SIG-M5 treated with dmso at 0.1 percent for 504 hours (cell line): ENCODE measurements around the gene OR2J3.
"Not testable (repeated sequence)": the region's sequence is repeated elsewhere in the genome, so short reads cannot be mapped to it uniquely, and the experiment has no call there.

Experiments
- DNase-seq: peaks from one replicate; lab custom pipeline; 2025; ENCODE audit not compliant: unreplicated experiment; lab: John Stamatoyannopoulos, UW

OR2J3 gene

GRCh38 chr6:29107758-29108157 lies at the start of gene OR2J3:
Gene OR2J3 (plus strand): TSS chr6:29108058. CDS start chr6:29111891, 3,833 bp downstream.
- DNase-seq: no peak

DNA sequence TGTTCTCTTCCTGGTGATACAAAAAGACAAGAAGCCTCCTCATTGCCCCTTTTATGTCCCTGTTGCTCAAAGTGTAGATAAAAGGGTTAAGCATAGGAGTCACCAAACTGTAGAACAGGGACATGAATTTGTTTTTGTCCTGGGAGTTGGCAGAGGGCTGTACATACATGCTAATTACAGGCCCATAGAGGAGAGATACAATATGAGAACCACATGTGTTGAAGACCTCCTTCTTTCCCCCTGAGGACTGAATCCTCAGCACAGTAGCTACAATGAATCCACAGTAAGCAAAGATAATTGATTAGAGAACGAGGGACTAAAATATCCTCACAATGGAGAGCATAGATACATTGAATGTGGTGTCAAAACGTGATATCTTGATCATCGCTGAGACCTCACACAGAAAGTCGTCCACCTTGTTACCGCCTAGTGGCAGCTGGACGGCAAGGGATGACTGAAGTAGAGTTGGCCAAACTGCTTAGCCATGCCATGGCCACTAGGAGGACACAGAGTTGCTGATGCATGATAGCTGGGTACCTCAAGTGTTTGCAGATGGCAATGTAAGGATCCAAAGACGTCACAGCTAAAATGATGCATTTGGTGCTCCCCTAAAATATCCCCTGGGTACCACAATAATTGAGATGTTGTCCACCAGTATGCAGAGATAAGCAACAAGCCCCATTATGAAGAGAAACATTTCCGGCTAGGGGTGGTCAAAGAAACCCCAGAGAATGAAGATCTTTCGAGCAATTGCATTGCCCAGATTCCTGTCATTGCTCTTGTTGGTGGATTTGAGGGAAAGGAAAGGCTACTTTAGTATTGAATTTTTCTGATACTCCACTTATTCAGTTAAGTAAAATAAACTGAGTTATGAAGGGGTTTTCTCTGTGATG lies 35.8 kb upstream of the OR2J3 start:
- peak; percentile 50 for DNase-seq

- DNase-seq: no peak
Observed at GRCh38 chr6:29079203-29079602, 28.7 kb upstream of the OR2J3 start.

DNA sequence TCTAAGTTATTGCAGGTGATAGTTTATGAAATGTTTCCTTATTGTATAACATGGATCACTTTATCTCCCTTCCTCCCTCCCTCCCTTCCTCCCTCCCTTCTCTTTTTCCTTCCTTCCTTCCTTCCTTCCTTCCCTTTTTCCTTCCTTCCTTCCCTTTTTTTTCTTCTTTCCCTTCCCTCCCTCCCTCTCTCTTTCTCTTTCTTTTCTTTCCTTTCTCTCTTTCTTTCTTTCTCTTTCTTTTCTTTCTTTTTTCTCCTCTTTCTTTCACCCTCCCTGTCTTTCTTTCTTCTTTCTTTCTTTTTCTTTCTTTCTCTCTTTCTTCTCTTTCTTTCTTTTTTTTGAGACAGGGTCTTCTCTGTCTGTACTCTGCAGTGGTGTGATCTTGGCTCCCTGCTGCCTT lies 26.5 kb upstream of the OR2J3 start:
- no peak for DNase-seq

GRCh38 chr6:29082457-29082856 lies 25.4 kb upstream of the OR2J3 start:
- no peak for DNase-seq

DNA sequence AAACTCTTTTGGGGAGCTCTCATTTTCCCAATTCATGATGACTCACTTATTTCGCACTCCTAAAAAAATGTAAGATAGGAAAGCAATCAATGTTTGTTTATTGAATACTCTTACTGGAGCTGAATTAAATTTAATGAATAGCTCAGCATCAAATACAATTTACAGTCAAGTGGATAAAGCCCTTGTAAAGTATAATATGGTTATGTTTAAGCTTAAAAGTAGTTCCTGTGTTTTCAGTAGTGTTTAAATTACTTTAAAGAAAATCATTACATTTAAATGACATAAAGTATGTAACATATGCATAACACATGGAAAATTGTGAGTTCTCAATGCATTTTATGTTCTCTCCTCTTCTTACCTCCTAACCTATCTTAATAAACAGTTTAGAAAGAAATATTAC lies 20.6 kb upstream of the OR2J3 start, which contains the start of gene OR2B3:
Gene OR2B3 (minus strand): TSS at position 101 of the 400 bp plus-strand sequence. CDS start 65 bp downstream, at position 36.
- no peak for DNase-seq

DNA sequence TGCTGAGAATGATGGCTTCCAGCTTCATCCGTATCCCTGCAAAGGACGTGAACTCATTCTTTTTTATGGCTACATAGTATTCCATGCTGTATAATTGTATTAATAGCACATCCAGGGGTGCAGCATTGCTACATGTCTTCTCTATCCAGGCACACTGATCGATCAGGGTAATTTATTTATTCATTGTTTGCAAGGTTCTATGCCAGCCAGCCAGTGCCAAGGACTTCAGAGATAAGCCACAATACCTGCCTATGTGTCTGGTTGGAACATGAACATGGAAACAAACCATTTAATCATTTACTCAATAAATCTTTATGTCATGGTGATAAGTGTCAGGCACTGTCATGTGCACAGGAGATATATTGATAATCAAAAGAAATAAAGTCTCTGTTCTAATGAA lies 14.9 kb upstream of the OR2J3 start:
- no peak for DNase-seq

DNA sequence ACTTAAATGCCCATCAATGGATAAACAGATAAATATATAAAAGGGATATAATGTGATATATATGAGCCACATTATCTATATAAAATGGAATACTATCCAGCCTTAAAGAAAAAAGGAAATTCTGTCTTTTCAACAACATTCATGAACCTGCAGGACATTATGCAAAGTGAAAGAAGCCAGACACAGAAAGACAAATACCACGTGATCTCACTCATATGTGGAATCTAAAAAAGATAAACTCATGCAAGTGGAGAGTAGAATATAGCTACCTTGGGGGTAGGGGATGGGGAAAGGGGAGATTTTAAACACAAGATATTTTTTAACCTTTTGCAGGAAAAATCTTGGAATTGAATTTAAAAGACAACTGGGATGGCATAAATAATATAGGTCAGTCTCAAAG lies 10.1 kb upstream of the OR2J3 start:
- DNase-seq: no peak

DNA sequence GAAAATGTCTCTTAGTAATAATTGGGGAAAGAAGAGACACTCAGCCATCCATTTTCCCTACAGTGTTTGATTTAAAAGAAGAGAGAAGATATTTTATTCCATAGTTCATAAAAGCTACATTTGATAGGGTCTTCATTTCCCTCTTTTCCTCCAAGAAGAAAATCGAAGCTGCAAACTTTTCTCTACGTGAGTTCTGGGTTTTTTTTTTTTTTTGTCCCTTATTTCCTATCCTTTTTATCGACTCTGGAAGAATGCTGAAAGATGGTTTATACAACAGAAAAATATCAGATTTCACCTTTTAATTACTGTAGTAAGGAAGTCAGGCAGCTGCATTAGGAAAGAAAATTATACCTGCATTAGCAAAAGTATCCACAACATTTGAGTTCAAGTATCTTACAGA lies 8.7 kb upstream of the OR2J3 start, which contains the start of gene OR2J1:
Gene OR2J1 (plus strand): TSS at position 301 of the 400 bp plus-strand sequence. CDS start 1,453 bp downstream, outside the sequence.
- no peak for DNase-seq

DNA sequence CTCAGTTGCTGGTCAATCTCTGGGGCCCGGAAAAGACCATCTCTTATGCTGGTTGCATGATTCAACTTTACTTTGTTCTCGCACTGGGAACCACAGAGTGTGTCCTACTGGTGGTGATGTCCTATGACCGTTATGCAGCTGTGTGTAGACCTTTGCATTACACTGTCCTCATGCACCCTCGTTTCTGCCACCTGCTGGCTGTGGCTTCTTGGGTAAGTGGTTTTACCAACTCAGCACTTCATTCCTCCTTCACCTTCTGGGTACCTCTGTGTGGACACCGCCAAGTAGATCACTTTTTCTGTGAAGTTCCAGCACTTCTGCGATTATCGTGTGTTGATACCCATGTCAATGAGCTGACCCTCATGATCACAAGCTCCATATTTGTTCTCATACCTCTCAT lies 4.3 kb downstream of the OR2J3 start:
- DNase-seq: no peak

DNA sequence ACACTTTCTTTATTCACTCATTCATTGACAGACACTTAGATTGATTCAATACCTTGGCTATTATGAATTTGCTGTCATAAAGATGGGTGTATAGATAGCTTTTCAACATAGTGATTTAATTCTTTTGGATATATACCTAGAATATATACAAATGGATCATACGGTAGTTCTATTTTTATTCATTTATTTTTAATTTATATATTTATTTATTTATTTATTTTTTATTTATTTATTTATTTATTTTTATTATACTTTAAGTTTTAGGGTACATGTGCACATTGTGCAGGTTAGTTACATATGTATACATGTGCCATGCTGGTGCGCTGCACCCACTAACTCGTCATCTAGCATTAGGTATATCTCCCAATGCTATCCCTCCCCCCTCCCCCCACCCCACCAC lies 7.1 kb downstream of the OR2J3 start:
- not testable (repeated sequence) for DNase-seq

DNA sequence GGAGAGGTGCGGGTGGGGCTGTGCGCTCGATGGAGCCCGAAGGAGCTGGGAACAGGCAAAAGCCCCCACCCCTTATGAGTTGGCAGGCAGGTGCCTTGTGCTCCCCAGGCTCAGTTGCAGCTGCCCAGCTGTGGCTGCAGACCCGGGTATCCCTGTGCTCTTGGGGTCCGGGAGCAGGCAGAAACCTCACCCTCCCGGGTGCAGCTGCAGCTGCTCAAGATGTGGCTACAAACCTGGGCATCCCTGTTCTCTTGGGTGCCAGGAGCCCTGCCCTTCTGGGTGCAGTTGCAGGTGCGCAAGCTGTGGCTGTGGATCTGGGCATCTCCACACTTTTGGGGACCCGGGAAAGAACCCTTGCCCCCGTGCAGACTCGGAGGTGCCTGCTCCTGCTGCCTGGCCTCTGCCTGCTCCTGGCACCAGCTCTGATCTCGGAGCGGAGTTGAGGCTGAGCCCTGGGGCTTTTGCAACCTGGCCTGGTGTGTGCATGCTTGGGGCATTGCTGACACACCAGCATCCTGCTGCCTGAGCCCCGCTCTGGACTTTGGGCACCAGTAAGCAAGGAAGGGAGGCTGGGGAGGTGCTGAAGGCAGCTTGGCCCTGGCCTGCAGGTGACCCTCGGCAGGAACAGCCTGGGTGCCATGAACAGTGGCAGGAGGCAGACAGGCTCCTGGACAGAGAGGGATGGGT lies 21.6 kb downstream of the OR2J3 start:
- DNase-seq: no peak

DNA sequence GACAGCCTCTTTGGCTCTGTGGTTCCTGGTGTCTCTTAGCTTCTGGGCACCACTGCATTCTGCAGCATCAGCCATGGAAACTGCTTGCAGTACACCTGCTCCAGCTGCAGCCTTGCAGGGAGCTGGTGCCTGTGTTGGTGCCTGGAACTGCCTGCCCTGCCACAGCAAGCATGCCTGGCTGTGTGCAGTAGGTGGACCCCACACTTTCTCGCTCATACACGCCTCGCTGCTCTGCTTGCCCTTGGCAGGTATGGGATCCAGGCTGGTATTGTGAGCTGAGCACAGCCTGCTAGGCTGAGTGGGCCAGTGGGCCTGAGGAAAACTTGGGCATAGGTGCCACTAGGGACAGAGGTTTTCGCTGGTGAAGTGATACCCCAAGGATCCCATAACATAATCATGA lies 22.8 kb downstream of the OR2J3 start:
- no peak for DNase-seq

DNA sequence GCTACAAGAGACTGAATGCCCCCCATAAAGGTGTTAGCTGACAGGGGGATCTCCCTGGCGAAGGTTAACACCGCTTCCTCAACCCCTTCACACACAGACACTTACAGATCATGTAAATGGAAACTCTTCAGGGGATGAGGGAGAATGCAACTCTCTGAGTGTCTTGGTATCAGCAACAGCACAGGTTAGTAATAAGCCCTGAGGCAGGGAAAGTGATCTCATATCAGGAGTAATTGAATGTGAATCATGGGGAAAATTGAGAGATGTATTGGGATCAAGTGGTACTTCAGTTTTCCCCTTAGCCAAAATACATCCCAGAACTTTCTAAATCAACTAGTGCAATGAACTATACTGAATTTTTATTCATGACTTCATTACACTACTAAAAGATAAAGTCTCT lies 23.8 kb downstream of the OR2J3 start:
- no peak for DNase-seq

GRCh38 chr6:29137724-29138123 lies 29.9 kb downstream of the OR2J3 start:
- DNase-seq: no peak

DNA sequence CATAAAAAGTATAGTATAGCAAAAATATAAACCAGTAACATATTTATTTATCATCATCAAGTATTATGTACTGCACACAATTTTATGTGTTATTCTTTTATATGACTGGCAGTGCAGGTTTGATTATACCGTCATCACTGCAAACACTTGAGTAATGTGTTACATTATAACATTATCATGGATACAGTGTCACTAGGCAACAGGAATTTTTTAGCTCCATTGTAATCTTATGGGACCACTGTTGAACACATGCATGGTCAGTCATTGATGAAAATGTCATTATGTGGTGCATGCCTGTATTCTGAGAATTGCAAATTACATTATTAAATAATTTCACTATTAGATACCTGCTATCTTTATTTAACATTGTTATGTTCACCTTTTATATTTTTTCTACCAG lies 33.7 kb downstream of the OR2J3 start:
- no peak for DNase-seq

GRCh38 chr6:29142309-29142708 lies 34.5 kb downstream of the OR2J3 start:
- no peak for DNase-seq

DNA sequence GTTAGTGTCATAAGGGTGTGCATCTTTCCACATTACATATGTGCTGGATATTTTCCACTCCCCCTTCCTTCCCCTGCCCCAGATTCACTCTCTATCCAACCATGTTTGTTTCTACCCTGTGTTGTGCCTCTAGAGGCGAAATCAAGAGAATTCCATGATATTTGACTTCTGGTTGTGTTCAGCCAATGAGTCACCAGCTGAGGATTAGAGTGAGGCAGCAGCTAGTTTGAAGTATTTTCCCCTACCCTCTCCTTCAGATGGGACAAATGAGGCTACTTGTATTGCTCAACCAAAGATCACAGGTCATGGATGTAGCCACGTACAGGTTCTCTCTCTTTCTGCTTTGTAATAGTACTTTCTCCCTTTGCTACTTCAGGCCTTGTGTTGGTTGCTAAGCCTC lies 38.3 kb downstream of the OR2J3 start:
- DNase-seq: no peak

DNA sequence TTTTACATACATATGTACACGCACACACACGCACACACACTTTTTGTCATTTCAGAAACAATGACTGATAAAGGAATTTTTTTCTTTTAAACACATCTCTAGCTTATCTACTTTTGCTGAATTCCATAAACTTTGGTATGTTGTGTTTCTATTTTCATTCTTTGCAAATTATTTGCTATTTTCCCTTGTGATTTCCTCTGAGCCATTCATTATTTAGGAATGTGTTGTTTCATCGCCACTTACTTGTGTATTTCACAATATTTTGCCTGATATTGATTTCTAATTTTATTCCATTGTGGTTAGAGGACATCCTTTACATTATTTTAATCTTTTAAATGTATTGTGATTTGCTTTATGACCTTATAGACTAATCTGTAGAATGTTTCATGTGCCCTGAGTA lies 39.2 kb downstream of the OR2J3 start:
- no peak for DNase-seq

GRCh38 chr6:29149444-29149843 lies 41.6 kb downstream of the OR2J3 start:
- not testable (repeated sequence) for DNase-seq

DNA sequence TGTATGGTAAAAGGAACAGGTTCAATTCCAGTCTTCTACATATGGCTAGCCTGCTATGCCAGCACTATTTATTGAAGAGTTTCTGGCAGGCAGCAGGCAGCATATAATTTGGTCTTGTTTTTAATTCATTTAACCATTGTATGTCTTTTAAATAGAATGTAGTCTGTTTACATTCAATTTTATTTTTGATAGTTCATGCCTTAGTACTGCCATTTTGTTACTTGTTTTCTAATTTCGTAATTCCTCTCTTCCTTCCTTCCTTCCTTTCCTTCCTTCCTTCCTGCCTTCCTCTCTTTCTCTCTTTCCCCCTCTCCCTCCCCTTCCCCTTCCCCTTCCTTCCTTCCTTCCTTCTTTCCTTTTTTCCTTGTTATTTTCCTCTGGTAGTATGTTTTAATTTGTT lies 45.2 kb downstream of the OR2J3 start:
- no peak for DNase-seq

DNA sequence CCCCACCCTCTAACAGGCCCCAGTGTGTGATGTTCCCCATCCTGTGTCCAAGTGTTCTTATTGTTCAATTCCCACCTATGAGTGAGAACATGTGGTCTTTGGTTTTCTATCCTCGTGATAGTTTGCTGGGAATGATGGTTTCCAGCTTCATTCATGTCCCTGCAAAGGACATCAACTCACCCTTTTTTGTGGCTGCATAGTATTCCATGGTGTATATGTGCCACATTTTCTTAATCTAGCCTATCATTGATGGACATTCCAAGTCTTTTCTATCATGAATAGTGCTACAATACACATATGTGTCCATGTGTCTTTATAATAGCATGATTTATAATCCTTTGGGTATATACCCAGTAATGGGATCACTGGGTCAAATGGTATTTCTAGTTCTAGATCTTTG lies 47.3 kb downstream of the OR2J3 start:
- DNase-seq: not testable (repeated sequence)
